GM10266 (cell line): ENCODE results near the gene FAM117B.

Source experiments
- DNase-seq: peaks from one replicate; pipeline ENCODE4 v3.0.0; 2012; ENCODE audit errors: extremely low spot score
- CTCF ChIP-seq: IDR thresholded peaks from 2 replicates; pipeline ENCODE4 v1.5.1; 2012; ENCODE audit warnings: mild to moderate bottlenecking, low read depth; ENCODE audit not compliant: control insufficient read depth, insufficient read depth; ENCODE audit errors: missing control alignments

The FAM117B gene

GRCh38 chr2:202717598-202718310 is 83.0 kb downstream of the FAM117B start:
- no peak for DNase-seq
- no peak for TF ChIP-seq CTCF

- DNase-seq, result no peak
- TF ChIP-seq CTCF, result no peak
Measured at GRCh38 chr2:202718614-202719013, 83.8 kb downstream of the FAM117B start.

- no peak for DNase-seq
- no peak for TF ChIP-seq CTCF
Measured at GRCh38 chr2:202720226-202720625, 85.5 kb downstream of the FAM117B start.

- DNase-seq, result no peak
Measured at GRCh38 chr2:202721621-202722020, 86.9 kb downstream of the FAM117B start.

GRCh38 chr2:202723746-202724145 is 89.0 kb downstream of the FAM117B start:
- TF ChIP-seq CTCF, result no peak

More at GRCh38 chr2:202721621-202722020, 86.9 kb downstream of the FAM117B start:
- TF ChIP-seq CTCF, result no peak

GRCh38 chr2:202726070-202726469 is 91.3 kb downstream of the FAM117B start:
- TF ChIP-seq CTCF, result no peak
- DNase-seq, result no peak

More at GRCh38 chr2:202723746-202724145, 89.0 kb downstream of the FAM117B start:
- DNase-seq, result no peak

- no peak for DNase-seq
- no peak for TF ChIP-seq CTCF
Measured at GRCh38 chr2:202736826-202737225, 102.1 kb downstream of the FAM117B start.
